K562 (cell line): Measurements from ENCODE around the gene PITPNM1. TPM values are rescaled to one million over a fixed set of nuclear protein-coding genes. Genes with fewer than 3 reads are reported as not detected.

Experiments
- CBFA2T2 ChIP-seq: fragments of 450-650 bp; conservative IDR thresholded peaks from 2 replicates; pipeline ENCODE4 v1.6.1; 2017; ENCODE audit warnings: mild to moderate bottlenecking
- CBX3 ChIP-seq, 2 experiments: IDR thresholded peaks; 1 replicate in 1 of 2; 2 replicates in 1 of 2; pipeline ENCODE4 v1.6.1; 2012; ENCODE audit warnings: inconsistent platforms in 2 of 2, low read length in 2 of 2, borderline replicate concordance in 1 of 2, control low read depth in 1 of 2
- CBX5 ChIP-seq: IDR thresholded peaks from 2 replicates; pipeline ENCODE4 v1.6.1; 2014; ENCODE audit warnings: low read depth, borderline replicate concordance
- KDM1A ChIP-seq, 2 experiments: fragments of 450-650 bp; IDR thresholded peaks; 2 replicates each; pipeline ENCODE4 v1.6.1; 2016; ENCODE audit warnings: mild to moderate bottlenecking in 2 of 2
- KLF16 ChIP-seq: IDR thresholded peaks from 2 replicates; pipeline ENCODE4 v1.6.1; 2016; ENCODE audit warnings: antibody characterized with exemption
- MCM2 ChIP-seq: fragments of 450-650 bp; IDR thresholded peaks from 2 replicates; pipeline ENCODE4 v1.6.1; 2017; ENCODE audit warnings: low read depth, mild to moderate bottlenecking
- MCM7 ChIP-seq, 2 experiments: fragments of 450-650 bp; IDR thresholded peaks; 2 replicates each; pipeline ENCODE4 v1.6.1; 2016 to 2018
- RBM25 ChIP-seq: fragments of 200-400 bp; formaldehyde crosslinking; IDR thresholded peaks from 2 replicates; pipeline ENCODE4 v1.6.1; 2018; ENCODE audit warnings: low read length, low read depth, moderate library complexity; ENCODE audit not compliant: severe bottlenecking
- SIN3A ChIP-seq, 2 experiments: fragments of 150-350 bp in 1 of 2; IDR thresholded peaks; 2 replicates each; pipeline ENCODE4 v1.6.1; 2011 to 2016; ENCODE audit warnings: borderline replicate concordance in 2 of 2, low read depth in 2 of 2, low read length in 2 of 2, mild to moderate bottlenecking in 2 of 2, moderate library complexity in 2 of 2; ENCODE audit not compliant: control insufficient read depth in 1 of 2
- SRSF1 ChIP-seq: fragments of 200-400 bp; formaldehyde crosslinking; IDR thresholded peaks from 2 replicates; pipeline ENCODE4 v1.6.1; 2017; ENCODE audit warnings: mild to moderate bottlenecking, low read depth, low read length, moderate library complexity
- ZNF408 ChIP-seq: fragments of 250-450 bp; sonication (Bioruptor Pico); IDR thresholded peaks from 2 replicates; pipeline ENCODE4 v1.4.0; 2020; ENCODE audit warnings: low read depth, mild to moderate bottlenecking, moderate library complexity
- ZNF584 ChIP-seq: fragments of 200-800 bp; sonication (Bioruptor generic); IDR thresholded peaks from 2 replicates; pipeline ENCODE4 v1.6.1; 2016; ENCODE audit warnings: low read depth, mild to moderate bottlenecking, missing genetic modification characterization, missing compliant biosample characterization
- ZSCAN32 ChIP-seq: fragments of 450-650 bp; formaldehyde crosslinking; IDR thresholded peaks from 2 replicates; pipeline ENCODE4 v1.4.0; 2020; ENCODE audit warnings: mild to moderate bottlenecking, moderate library complexity
- polyA plus RNA-seq, 8 experiments: library from polyadenylated mRNA; depleted of rRNA in 4 of 8; stranded (reverse) in 5 of 8; unstranded in 3 of 8; fragments of >200 nt; fragmentation: Nextera tagmentation in 2 of 8; fragmentation: Illumina TruSeq in 1 of 8; extraction: Ambion mirVana in 2 of 8; extraction: Trizol in 1 of 8; gene quantifications; 2 replicates each; pipeline versions ENCODE4 v1.2.1 to v1.2.3, GENCODE V29; 2011 to 2014; ENCODE audit warnings: inconsistent platforms in 1 of 8, missing spikeins in 1 of 8
- total RNA-seq, 7 experiments: library from RNA; depleted of rRNA in 6 of 7; stranded (reverse); fragments of >200 nt in 6 of 7; fragmentation: Illumina TruSeq in 2 of 7; extraction: Trizol in 2 of 7; gene quantifications; 2 replicates each; pipeline versions ENCODE4 v1.2.1 to v1.2.3, GENCODE V29; 2011 to 2021; ENCODE audit warnings: low replicate concordance in 1 of 7
- TF ChIP-seq, protein P1 (sequence below): sonication (generic); formaldehyde crosslinking; IDR thresholded peaks from 2 replicates; pipeline ENCODE4 v1.8.0; 2022; ENCODE audit warnings: missing genetic modification reagents, mild to moderate bottlenecking, borderline replicate concordance
- TF ChIP-seq, protein P2 (sequence below): fragments of 450-650 bp; IDR thresholded peaks from 2 replicates; pipeline ENCODE4 v1.6.1; 2016

PITPNM1 gene
- total and polyA plus RNA-seq, 9 of the 15 experiments (the other 6 are each of a cell fraction or from before 2014, with no cell fraction given), result 0.11 to 53.7 (median 16.0) TPM

DNA sequence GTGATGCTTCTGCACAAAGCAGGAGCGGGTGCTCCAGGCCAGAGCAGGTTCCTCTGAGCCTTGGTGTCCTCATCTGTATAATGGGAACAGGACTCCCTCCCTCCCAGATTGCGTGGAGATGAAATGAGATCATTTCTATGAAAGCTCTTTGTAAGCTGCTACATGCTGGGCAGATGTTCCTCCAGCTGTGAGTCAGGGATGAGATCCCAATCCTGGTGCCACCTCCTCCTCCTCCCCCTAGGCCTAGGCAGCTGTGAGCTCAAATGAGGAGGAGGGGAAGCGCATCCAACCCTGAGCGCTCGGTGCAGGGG lies 25.1 kb upstream of the PITPNM1 start (continued):
- no peak for TF ChIP-seq SRSF1
- TF ChIP-seq CBFA2T2, result peak; percentile 13; the same call in 1 of the 2 replicates
- TF ChIP-seq, protein P1, sequence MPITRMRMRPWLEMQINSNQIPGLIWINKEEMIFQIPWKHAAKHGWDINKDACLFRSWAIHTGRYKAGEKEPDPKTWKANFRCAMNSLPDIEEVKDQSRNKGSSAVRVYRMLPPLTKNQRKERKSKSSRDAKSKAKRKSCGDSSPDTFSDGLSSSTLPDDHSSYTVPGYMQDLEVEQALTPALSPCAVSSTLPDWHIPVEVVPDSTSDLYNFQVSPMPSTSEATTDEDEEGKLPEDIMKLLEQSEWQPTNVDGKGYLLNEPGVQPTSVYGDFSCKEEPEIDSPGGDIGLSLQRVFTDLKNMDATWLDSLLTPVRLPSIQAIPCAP (CRISPR knock-in tag), result no peak
- TF ChIP-seq CBX3 (IDR thresholded peaks at IDR 0.05; ENCODE audit: borderline replicate concordance in 1 of 2, low read length in 2 of 2), result no peak
- TF ChIP-seq ZSCAN32, result no peak
- no peak for TF ChIP-seq MCM7 (IDR thresholded peaks at IDR 0.05)
- no peak for TF ChIP-seq MCM2
- TF ChIP-seq CBX5, result no peak
- TF ChIP-seq RBM25, result peak; percentile 73
- TF ChIP-seq ZNF408 (CRISPR knock-in tag), result no peak
- no peak for TF ChIP-seq KLF16
- TF ChIP-seq, protein P2, sequence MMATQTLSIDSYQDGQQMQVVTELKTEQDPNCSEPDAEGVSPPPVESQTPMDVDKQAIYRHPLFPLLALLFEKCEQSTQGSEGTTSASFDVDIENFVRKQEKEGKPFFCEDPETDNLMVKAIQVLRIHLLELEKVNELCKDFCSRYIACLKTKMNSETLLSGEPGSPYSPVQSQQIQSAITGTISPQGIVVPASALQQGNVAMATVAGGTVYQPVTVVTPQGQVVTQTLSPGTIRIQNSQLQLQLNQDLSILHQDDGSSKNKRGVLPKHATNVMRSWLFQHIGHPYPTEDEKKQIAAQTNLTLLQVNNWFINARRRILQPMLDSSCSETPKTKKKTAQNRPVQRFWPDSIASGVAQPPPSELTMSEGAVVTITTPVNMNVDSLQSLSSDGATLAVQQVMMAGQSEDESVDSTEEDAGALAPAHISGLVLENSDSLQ, result no peak
- no peak for TF ChIP-seq SIN3A (IDR thresholded peaks at IDR 0.05; ENCODE audit: borderline replicate concordance in 2 of 2, control insufficient read depth in 1 of 2, low read depth in 2 of 2, low read length in 2 of 2)
- peak; percentile 44 to 51; a peak in 3 of 4 replicates for TF ChIP-seq KDM1A (IDR thresholded peaks at IDR 0.05)
- TF ChIP-seq ZNF584 (CRISPR knock-in tag), result no peak
- TF ChIP-seq, all 486 proteins: peak for 5
